ENCODE results near the gene SPCS2.
A peak's percentile ranks its signal among the peaks of the same experiment; 100 is the strongest.

The SPCS2 gene

DNA sequence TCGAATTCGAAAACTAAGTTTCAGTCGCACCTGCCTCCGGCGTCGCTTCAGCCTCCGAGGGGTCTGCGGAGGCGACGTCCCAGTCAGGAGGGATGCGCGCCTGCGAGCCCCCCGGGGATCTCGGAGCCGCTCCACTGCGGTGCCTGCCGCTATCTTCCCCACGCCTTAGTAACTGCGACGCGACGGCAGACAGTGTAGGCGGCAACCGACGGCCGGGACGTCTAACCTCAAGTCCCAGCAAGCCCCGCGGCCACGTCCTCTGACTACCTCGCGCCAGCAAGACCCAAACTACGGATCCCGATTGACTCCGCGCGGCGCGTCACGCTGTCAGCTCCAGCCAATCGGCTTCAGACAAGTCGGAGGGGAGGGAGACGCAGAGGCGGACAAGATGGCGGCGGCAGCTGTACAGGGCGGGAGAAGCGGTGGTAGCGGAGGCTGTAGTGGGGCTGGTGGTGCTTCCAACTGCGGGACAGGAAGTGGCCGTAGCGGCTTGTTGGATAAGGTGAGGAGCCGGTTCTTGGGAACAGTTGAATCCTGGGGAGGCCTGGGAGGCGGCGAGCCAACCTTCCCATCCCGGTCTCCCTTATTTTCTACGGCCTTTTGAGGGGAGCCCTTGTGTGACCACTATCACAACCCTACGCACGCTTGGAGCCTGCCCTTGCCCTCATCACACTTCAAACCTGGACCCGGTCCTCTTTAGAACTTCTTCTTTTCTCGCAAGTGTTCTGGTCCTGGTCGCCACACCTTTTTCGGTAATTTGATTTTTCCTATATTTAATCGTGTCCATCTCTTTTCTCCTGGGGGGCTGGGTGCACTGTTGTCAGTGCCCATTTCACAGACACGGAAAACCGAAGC, at the start of gene SPCS2, which contains the start of gene XRRA1:
Gene SPCS2 (plus strand): TSS at position 369 of the 855 bp plus-strand sequence. CDS start 20 bp downstream, at position 389.
Gene XRRA1 (minus strand): TSS at position 194 of the 855 bp plus-strand sequence. CDS start 8,213 bp downstream, outside the sequence.
- peak; percentile 96 to 98 for DNase-seq

DNA sequence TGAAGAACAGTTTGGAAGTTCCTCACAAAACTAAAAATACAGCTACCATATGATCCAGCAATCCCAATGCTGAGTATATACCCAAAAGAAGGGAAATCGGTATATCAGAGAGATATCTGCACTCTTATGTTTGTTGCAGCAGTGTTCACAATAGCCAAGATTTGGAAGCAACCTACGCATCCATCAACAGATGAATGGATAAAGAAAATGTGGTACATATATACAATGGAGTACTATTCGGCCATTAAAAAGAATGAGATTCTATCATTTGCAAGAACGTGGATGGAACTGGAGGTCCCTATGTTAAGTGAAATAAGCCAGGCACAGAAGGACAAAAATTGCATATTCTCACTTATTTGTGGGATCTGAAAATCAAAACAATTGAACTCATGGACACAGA, 46.7 kb upstream of the SPCS2 start:
- no peak for DNase-seq

DNA sequence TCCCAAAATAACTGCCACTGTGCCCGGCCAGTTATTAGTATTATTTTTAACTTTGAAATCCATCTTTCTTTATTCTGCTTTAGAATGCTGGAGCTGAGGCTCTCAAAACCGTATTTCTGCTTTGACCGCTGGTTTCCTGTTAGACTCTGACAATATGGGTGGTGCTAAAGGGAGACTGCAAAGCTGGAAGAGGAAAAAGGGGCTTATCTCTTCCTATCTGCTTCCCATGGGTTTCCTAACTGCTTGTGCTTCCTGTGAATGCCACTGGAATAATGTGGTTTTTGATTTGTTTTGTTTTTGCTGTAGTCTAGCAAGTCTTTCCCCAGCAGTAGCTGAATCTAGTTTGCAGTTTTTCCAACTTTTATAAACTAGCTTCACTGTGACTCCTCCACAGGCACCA, 43.7 kb upstream of the SPCS2 start:
- no peak for DNase-seq

DNA sequence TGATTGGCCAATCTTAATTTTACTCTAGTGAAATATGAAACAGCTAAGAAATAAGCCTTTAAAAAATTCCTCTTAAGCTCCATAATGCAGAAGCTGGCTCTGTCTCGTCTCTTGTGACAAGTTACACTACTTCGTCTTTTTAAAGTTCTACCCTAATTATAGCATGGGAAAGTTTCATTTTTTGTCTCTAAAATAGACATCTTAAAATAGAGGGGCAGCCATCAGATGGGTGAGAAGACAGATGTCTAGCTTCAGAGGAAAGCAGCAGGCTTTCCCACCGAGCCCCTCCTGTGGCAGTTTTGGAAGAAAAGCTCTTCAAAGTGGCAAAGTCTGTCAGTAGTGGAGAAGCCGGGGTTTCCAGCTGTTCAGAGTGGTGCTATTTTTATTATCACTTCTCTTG, 39.7 kb upstream of the SPCS2 start:
- DNase-seq: no peak

DNA sequence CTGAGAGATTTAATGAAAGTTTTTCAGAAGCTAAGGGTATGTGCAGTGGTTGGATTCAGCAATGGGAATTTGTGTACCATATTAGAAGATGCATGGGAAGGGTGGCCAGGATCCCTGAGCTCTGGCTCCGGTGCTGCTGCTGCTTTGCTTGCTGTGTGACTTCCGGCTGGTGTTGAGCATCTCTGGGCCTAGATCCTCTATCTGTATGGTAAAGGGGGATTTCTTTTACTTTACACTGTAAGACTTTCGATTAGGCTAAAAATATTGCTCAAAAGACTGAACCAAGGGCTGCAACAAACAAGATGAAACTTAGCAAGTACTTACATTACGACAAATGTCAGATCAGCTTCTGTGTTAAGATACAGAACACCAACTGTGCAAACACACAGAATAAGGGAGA, 39.3 kb upstream of the SPCS2 start:
- no peak for DNase-seq

DNA sequence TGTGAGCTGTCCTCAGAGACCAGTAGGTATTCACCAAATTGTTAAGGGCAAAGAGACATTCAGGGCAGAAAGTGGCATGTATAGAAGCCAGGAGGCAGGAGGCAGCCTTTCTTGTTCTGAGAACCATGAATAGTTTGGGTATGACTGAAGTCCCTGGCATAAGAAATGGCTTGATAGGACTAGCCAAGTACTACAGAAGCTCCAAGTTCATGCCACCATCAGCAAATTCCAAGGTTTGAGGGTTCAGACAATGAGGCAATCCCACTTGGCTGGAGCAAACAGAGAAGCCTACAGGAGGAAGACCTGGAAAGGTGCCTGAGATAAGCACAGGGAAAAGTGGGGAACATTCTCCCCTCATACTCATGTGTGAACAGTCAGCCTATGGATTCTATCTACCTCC, 25.9 kb upstream of the SPCS2 start:
- no peak for DNase-seq

DNA sequence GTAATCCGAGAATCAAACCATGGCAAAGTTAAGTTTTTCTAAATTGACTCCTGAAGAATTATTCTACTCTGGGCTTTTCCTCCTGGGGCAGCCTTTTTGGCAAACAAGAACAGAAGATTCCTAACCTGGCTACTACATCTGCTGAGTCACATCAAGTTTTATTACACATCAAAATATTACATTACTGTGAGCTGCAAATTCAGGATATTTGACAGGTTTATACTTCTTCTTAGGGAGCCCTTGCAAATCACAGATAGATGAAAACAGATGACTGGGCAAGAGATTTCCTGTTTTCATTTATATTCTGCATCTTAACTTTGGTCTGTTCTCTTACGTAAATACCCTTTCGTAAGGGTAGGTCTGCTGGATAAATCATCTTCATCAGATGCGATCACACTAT, 23.8 kb upstream of the SPCS2 start:
- no peak for DNase-seq

DNA sequence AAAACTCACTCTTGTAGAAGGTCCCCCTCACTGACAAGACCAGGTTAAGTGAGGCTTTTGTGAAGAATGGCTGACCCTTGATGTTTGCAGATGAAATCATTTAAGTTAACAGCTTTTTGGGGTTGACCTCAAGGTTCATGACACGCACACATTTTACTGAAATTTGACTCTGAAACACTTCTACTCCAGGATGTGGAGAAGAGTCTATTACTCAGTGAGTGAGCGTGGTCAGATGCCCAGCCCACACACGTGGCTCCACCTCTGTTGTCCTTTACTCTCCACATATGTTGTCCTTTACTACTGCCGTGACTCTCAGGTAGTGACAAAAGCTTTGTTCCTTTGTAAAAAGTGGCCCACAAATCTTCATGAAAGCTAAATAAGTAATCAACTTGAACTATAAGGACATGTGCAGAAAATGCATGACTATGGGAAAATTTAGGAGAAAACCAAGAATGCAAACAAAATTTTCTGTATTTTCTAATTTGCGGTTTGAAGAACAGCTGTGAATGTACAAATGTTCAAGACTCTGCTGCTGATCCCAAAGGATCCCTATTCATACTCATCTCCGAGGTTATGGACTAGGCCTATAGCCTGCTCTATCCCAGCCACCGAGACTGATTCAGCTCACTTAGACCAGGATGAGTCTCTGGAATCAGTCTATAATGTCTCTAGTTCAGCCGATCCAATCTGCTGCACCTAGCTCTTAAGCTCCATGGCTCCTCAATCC, 22.6 kb upstream of the SPCS2 start:
- no peak for DNase-seq

DNA sequence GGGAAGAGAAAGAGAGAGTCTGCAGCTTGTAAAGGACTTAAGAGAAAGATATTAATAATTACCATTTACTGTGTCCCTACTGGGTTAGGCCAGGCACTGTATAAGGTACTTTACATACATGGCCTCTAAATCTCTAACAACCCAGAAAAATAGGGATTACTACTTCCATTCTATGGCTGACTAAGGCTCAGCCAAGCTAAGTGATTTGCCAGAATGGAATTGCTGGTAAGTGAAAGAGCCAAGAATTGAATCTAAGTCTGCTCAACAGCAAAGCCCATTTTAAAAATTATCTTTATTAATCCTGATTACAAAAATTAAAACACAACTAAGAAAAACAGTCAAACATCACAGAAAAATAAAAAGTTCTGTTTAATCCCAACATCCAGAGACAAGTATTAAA, 21.6 kb upstream of the SPCS2 start:
- no peak for DNase-seq

DNA sequence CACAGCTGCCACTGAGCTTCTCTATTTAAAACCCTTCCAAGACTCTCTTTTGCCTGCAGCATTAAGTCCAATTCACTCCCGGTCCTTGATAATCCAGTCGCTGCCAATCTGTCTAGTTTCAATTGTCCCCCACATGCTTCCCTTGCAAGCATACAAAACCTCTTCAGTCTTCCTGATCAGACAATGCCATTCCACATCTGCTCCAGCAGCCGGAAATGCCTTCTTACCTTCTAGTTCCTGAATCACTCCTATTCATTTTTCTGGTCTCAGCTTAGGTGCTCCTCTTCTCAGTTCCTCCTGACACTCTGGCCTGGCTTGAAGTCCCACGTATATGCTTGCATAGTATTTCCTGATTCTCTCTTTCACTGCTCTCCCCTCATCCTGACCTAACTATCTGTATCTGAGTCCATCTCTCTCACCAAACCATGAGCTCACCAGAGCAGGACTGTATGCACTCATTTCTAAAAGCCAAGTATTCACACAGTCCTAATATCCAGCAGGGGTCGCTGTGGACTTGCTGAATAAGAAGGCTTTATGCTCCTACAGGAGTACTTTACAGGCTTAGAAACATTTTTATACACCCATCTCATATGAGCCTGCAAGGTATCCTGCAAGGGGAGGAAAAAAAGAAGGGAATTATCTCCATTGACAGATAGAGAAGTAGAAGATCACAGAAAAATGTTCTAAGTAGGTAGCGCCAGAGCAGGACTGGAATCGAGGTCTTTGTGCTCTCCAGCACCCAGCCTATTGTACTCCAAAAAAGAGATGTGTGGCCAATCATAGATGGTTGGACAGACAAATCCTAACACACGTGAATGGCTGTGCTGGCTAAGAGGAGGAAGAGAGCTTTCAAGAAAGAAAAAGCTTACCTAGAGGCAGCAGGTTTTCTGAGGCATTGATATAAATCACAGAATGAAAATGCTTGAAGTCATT, 19.4 kb upstream of the SPCS2 start:
- DNase-seq: peak; percentile 83 to 85

DNA sequence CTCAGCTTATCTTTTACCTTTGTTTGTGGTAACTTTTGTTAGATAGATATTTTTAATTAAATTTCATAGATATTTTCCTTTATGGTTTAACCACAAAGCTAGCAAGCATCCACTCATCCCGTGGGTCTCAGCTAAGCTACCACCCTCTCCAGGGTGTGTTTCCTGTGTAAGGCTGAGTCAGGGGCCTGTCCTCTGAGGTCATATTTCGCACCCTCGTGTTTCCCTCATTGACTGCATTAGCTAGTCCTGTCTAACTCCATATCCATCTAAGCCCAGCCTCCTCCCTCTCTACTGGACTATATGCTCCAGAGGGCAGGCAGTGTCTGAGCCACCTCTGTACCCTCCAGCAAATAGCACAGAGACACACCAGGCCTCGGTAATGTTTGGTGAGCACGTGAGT, 16.9 kb upstream of the SPCS2 start:
- DNase-seq: no peak

DNA sequence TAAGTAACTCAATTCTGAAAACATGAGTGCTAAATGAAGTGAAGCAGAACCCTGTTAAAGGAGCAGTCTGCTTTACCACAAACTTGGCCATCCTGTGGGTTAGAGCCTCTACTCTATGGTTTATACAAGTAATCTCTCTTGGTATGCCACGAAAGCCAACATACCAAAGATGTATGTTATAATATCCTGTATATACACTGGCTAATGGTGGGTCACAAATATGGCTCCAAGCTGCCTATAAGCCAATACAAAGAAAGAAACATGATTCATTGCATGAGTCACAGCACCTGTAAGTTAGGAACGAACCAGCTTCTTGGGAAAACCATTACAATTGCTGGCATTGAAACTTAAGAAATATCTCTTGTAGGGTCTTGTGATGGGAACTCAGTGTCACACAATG, 16.3 kb upstream of the SPCS2 start:
- DNase-seq: no peak

DNA sequence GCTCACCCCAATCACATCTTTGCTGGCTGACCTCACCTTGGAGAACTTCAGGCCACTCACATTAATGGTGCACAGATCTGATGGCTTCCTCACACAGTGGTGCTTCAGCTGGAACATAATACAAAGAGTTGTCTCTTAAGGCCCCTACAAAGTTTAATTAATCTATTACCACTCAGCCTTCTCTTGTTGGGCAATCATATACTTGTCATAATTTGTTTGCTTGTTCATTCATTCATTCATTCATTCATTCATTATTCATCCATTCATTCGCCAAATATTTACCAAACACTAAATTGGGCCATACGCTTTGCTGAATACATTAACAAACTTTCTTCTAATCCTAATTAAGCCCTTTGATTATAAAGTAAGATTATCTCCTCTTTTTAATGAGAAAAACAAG, 15.3 kb upstream of the SPCS2 start:
- DNase-seq: no peak

DNA sequence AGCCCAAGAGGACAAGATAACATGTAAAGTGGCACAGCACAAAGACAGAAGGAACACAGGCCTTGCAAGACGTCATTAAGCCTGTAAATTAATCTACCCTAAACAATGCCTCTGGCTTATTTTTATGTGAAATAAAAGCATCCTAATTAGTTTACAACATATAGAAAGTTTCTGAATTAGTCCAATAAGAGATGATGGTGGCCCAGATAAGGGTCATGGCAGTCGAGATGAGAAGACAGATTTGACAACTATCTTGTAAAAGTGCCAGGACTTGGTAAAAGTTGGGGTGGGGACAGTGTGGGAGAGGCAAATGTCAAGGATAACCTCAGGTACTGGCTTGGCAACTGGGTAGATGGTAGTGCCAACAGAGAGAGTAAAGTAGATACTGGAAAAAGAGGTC, 13.8 kb upstream of the SPCS2 start:
- DNase-seq: no peak

DNA sequence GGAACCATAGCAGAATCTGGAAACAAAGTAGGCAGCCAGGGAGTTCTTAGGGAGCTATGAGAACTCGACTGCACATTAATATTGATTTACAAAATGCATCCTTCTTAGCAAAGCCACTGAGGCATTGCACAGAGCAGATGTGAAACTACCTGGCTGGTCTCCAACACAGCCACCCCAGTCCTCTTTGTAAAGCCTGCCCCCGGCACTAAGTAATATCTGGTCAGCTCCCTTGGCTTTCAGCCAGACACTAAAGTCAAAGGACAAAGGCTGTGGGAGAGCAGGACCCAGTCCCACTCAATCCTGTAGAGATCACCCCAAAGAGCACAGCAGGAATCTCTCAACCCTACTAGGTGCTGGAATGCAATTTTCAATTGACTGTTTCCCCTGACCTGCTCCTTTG, 13.0 kb upstream of the SPCS2 start:
- DNase-seq: no peak

DNA sequence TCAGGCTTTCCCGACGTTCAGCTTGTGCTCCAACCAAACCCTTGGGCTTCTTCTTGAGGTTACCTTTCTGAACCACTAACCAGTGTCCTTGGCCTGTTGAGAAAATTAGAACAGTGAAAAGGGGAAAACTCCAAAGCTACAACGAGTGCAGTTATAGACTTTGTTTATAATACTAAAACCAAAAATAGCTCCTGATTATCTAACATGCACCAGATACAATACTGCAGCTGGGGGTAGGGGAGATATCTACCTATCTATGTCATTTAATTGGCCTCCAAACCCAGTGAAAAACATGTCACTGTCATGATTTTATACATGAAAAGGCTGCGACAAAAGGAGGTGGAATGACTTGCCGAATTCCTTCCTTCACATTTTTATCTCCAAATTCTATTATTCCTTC, 12.1 kb upstream of the SPCS2 start:
- no peak for DNase-seq

DNA sequence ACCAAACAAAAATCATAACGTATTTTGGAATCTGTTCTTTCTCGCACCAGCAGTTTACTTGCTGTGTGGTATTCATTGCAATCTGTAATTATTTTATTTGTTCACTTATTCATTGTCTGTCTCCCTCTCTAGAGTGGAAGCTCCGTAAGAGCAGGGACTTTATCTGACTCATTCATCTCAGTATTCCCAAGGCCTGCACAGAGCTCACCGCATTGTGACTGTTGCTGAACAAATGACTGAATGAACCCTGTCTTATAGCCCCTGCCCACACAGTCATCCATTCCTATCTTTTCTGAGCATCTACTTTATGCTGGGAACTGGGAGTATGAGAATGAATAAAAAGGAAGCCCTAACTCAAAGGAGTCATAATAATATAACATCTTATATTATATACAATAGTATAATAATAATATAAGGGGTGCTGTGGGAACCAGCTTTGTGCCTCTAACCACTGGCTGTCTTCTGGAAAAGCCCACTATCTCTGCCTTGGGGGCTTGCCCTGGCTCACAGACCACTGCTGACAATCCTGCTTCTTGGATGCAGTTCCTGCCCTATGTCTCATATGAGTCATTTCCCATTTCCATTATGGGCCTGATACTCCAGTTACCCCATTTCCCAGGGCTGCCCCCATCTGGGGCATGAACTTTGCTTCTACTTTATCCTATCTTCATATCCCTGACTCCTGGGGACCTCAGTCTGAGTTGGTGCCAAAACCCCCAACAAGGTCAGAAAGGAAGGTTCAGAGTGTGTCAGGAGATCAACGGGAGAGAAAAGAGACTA, 11.2 kb upstream of the SPCS2 start:
- no peak for DNase-seq

DNA sequence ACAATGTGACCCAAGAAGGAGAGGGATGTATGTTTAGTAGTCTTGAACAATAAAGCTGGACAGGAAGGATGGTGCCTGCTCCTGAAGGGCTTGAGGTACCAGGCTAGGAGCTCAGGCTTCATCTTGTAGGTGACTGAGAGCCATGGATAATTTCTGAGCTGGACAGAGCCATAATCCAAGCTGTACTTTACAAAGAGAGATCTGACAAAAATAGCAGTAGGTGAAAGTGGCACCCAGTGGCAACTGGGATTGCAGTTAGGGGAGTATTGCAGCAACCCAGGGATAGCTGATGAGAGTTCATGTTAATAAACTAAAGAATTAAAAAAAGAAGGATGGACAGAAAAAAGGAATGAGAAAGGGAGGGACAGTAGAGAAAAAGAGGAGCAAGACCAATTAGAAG, 7.6 kb upstream of the SPCS2 start:
- DNase-seq: no peak

DNA sequence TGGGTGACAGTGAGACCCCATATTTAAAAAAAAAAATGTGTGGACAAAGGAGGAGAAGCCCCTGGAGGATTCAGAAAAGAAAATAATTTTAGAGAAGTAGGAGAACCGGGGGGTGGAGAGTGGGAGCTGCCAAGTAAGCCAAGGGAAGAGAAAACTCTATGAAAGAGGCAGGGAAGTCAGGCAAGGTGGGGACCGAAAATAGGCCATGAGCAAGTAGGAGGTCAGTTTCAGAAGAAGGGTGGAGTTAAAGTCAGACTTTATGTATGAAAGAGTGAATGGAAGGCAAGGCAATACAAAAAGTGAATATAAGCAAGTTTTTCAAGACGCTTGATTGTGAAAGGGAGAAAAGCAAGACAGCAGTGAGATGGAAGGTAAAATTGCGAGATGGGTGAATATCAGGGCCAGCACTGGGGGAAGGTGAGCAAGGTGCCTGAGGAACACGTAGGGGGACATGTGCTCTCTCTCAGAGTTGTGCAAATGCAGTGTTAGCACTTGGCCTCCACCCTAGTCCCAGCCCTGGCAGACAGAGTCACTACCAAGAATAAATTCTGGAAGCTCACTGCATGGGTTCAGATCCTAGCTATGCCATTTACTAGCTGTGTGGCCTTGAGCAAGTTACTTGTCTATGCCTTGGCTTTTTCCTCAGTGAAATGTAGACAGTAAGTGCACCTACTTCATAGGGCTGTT, 6.8 kb upstream of the SPCS2 start:
- no peak for DNase-seq

DNA sequence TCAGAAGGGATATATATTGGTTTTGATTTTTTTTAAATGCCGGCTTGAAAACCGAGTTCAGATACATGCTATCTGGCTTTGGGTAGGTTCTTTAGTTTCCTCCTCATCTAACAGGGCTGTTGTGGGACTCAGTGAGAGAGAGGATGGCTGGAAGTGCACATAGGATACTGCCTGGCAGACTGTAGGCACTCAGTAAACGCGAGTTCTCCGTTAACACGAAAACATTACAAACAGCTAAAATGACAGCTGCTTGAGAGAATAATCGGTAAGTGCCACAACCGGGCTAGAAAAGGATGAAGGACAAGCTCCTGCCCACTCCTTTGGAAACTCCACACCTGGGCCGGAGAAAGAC, 544 bp upstream of the SPCS2 start:
- DNase-seq: no peak

DNA sequence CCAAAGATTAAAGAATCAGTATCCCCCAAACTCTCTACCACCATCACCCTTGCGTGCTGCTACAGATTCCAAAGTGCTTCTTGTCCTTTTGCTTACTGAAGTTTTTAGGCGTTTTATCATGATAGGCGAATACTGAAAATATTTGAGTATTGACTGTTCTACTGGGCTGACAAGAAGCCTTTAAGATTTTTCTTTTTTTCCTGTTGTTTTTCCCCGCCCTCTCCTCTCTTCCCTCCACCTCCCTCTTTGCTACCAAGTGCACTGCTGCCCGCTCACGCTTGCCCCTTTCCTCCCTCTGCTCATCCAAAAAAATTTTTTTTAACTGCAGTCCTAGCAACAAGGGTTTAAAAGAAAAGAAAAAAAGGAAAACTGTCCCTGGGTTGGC, 679 bp downstream of the SPCS2 start:
- DNase-seq: no peak

Data from NCI-H2081 (cell line).